GM21619 (cell line): ENCODE results near the gene GRAPL.
A peak's percentile ranks its signal among the peaks of the same experiment; 100 is the strongest.
"Not testable (repeated sequence)": the region's sequence is repeated elsewhere in the genome, so short reads cannot be mapped to it uniquely, and the experiment has no call there.

ENCODE experiments used
- ATAC-seq: cut with Tn5 transposase; IDR thresholded peaks from one replicate; pipeline ENCODE4 v1.9.1; 2021; ENCODE audit not compliant: unreplicated experiment

The GRAPL gene

GRCh38 chr17:19127148-19127980, at the start of gene GRAPL:
Gene GRAPL, plus strand, starts transcription at chr17:19127589. Its CDS starts 31 bp downstream, at chr17:19127620.
- not testable (repeated sequence) for ATAC-seq

GRCh38 chr17:19088804-19089685, 38.3 kb upstream of the GRAPL start:
- ATAC-seq: not testable (repeated sequence)

- ATAC-seq: not testable (repeated sequence)
These were observed 37.2 kb upstream of the GRAPL start for GRCh38 chr17:19090058-19090772.

- not testable (repeated sequence) for ATAC-seq
These were observed 34.4 kb upstream of the GRAPL start for GRCh38 chr17:19092737-19093683.

GRCh38 chr17:19093684-19094438, 33.5 kb upstream of the GRAPL start:
- ATAC-seq: not testable (repeated sequence)

- ATAC-seq: not testable (repeated sequence)
These were observed 18.9 kb upstream of the GRAPL start for GRCh38 chr17:19108517-19108916.

GRCh38 chr17:19110189-19111097, 16.9 kb upstream of the GRAPL start:
- peak; percentile 7 for ATAC-seq

- ATAC-seq: peak; percentile 77
These were observed 16.2 kb upstream of the GRAPL start for GRCh38 chr17:19111111-19111711.

GRCh38 chr17:19111801-19112458, 15.5 kb upstream of the GRAPL start:
- peak; percentile 39 for ATAC-seq

- not testable (repeated sequence) for ATAC-seq
These were observed 14.9 kb upstream of the GRAPL start for GRCh38 chr17:19112459-19112826.

- peak; percentile 61 for ATAC-seq
These were observed 8.7 kb upstream of the GRAPL start for GRCh38 chr17:19118695-19119094.

- ATAC-seq: not testable (repeated sequence)
These were observed 2.1 kb upstream of the GRAPL start for GRCh38 chr17:19125289-19125688.

- not testable (repeated sequence) for ATAC-seq
These were observed 2.1 kb downstream of the GRAPL start for GRCh38 chr17:19129500-19129899.

GRCh38 chr17:19131108-19131507, 3.7 kb downstream of the GRAPL start:
- ATAC-seq: peak; percentile 26

GRCh38 chr17:19131772-19132171, 4.4 kb downstream of the GRAPL start:
- not testable (repeated sequence) for ATAC-seq

GRCh38 chr17:19133793-19134192, 6.4 kb downstream of the GRAPL start:
- ATAC-seq: not testable (repeated sequence)

- peak; percentile 16 for ATAC-seq
These were observed 8.0 kb downstream of the GRAPL start for GRCh38 chr17:19135391-19135790.
